HUES64 (cell line): ENCODE results near the gene DHRS3.
A peak's percentile ranks its signal among the peaks of the same experiment; 100 is the strongest.

Experiments
- H3K27ac ChIP-seq: 2 replicates; pipeline ENCODE4 v1.7.0; 2013; ENCODE audit warnings: low read depth, low read length, inconsistent platforms
- H3K27me3 ChIP-seq: 2 replicates; pipeline ENCODE4 v1.6.1; 2013; ENCODE audit warnings: mild to moderate bottlenecking, low read length; ENCODE audit not compliant: insufficient read depth
- H3K36me3 ChIP-seq: 2 replicates; pipeline ENCODE4 v1.6.1; 2013; ENCODE audit warnings: mild to moderate bottlenecking, low read length; ENCODE audit not compliant: insufficient read depth
- H3K4me1 ChIP-seq: 2 replicates; pipeline ENCODE4 v1.6.1; 2013; ENCODE audit warnings: mild to moderate bottlenecking, low read length, moderate library complexity; ENCODE audit not compliant: insufficient read depth
- H3K4me3 ChIP-seq: 2 replicates; pipeline ENCODE4 v1.5.1; 2013; ENCODE audit warnings: mild to moderate bottlenecking, low read length, moderate library complexity
- H3K9ac ChIP-seq: 2 replicates; pipeline ENCODE4 v1.6.1; 2013; ENCODE audit warnings: mild to moderate bottlenecking, low read depth, low read length
- H3K9me3 ChIP-seq: 2 replicates; pipeline ENCODE4 v1.6.1; 2013; ENCODE audit warnings: low read depth, low read length; ENCODE audit not compliant: insufficient read depth
- WGBS: fragments of 150-250, 120-280 bp; methylation state at CpG from one replicate; pipeline ENCODE4 v1.1.7; 2013; ENCODE audit warnings: missing lambda C conversion rate; 5-methylcytosine and 5-hydroxymethylcytosine counted together

The DHRS3 gene

GRCh38 chr1:12637693-12638092 is 19.7 kb upstream of the DHRS3 start:
- Histone ChIP-seq H3K27ac (no peak overlapping the region), H3K27me3 (no peaks in the 10 kb centered on the region), H3K9ac (no peak overlapping the region), H3K4me3 (no peak overlapping the region), H3K9me3 (peaks cover 34% of the 10 kb centered on the region), H3K4me1 (peaks cover 8% of the 10 kb centered on the region; the same call in 1 of the 2 replicates), H3K36me3 (no peaks in the 10 kb centered on the region)
- 95% methylated on average over 8 of the region's 8 CpGs for WGBS

GRCh38 chr1:12636098-12636950 is 18.3 kb upstream of the DHRS3 start:
- H3K4me1 ChIP-seq = peaks cover 8% of the 10 kb centered on the region; the same call in 1 of the 2 replicates
- H3K27ac ChIP-seq = peak overlapping the region; percentile 66; the same call in 1 of the 2 replicates
- H3K27me3 ChIP-seq = no peaks in the 10 kb centered on the region
- WGBS = 89% methylated on average over 15 of the region's 15 CpGs
- H3K4me3 ChIP-seq = no peak overlapping the region
- peaks cover 34% of the 10 kb centered on the region for H3K9me3 ChIP-seq
- peak overlapping the region; percentile 19; the same call in 1 of the 2 replicates for H3K9ac ChIP-seq
- H3K36me3 ChIP-seq = no peaks in the 10 kb centered on the region

GRCh38 chr1:12634696-12635202 is 16.7 kb upstream of the DHRS3 start:
- H3K4me1 ChIP-seq = peaks cover 12% of the 10 kb centered on the region; the same call in 1 of the 2 replicates
- no peaks in the 10 kb centered on the region for H3K27me3 ChIP-seq
- 94% methylated on average over 18 of the region's 18 CpGs for WGBS
- H3K27ac ChIP-seq = no peak overlapping the region
- H3K36me3 ChIP-seq = no peaks in the 10 kb centered on the region
- H3K9ac ChIP-seq = no peak overlapping the region
- H3K4me3 ChIP-seq = no peak overlapping the region
- peaks cover 25% of the 10 kb centered on the region for H3K9me3 ChIP-seq

DNA sequence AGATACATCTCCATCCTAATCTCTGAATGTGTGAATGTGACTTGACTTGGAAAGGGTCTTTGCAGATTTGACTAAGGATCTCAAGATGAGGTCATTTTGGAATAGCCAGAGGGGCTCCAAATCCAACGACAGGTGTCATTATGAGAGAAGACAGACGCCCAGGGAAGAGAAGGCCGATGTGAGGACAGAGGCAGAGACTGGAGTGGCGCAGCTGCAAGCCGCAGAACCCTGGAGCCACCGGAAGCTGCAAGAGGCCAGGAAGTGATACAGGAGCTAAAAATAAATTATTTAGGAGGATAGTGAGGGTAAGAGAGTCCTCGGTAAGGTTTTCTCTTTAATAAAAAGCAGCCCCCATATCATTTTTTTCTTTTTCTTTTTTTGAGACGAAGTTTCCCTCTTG is 16.1 kb upstream of the DHRS3 start:
- Histone ChIP-seq H3K4me3 (no peak overlapping the region), H3K9ac (no peak overlapping the region), H3K9me3 (peaks cover 19% of the 10 kb centered on the region), H3K27ac (no peak overlapping the region), H3K4me1 (peaks cover 16% of the 10 kb centered on the region), H3K27me3 (no peaks in the 10 kb centered on the region), H3K36me3 (no peaks in the 10 kb centered on the region)
- WGBS = 95% methylated on average over 7 of the region's 8 CpGs

GRCh38 chr1:12631571-12631970 is 13.6 kb upstream of the DHRS3 start:
- no peak overlapping the region for H3K4me3 ChIP-seq
- H3K27ac ChIP-seq = no peak overlapping the region
- no peaks in the 10 kb centered on the region for H3K27me3 ChIP-seq
- no peaks in the 10 kb centered on the region for H3K36me3 ChIP-seq
- 95% methylated on average over 8 of the region's 8 CpGs for WGBS
- peaks cover 20% of the 10 kb centered on the region for H3K4me1 ChIP-seq
- H3K9ac ChIP-seq = no peak overlapping the region
- H3K9me3 ChIP-seq = peaks cover 12% of the 10 kb centered on the region

- Histone ChIP-seq H3K27ac (no peak overlapping the region; the same call in 1 of the 2 replicates), H3K36me3 (no peaks in the 10 kb centered on the region)
These were observed 13.0 kb upstream of the DHRS3 start for GRCh38 chr1:12630946-12631530.

DNA sequence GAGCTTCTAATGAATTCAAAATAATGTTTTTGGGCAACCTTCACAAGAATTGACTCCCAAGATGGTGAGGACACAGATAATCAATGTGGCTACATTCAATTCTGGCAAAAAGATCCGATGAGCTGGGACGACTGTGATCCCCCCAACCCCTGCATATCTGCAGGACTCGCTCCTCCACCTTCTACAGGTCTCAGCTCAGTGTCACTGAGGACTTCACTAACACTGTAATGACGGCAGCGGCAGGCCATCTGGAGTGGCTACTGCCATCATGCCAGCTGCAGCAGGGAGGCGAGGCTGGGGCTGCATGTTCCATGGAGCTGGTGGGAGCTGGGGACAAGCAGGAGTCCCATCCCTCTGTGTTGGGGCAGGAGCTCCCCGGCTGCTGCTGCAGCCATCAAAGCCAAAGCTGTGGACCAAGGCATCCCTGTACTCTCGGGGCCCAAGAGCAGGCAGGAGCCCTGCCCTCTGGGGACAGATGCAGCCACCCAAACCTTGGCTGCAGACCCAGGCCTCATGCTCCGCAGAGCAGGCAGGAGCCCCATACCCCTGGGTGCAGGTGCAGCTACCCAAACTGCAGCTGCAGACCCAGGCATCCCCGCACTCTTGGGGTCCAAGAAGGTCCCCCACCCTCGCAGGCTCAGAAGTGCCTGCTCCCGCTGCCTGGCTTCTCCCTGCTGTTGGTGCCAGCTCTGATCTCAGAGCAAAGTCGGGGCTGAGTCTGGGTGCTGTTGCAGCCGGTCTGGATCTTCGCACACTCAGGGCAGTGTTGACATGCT is 12.2 kb upstream of the DHRS3 start:
- Histone ChIP-seq H3K36me3 (no peaks in the 10 kb centered on the region), H3K27ac (peak overlapping the region; percentile 91; the same call in 1 of the 2 replicates), H3K9me3 (peaks cover 12% of the 10 kb centered on the region), H3K4me3 (no peak overlapping the region), H3K9ac (peak overlapping the region; percentile 25; the same call in 1 of the 2 replicates), H3K27me3 (no peaks in the 10 kb centered on the region), H3K4me1 (peaks cover 15% of the 10 kb centered on the region)
- 84% methylated on average over 15 of the region's 15 CpGs for WGBS

More at GRCh38 chr1:12630946-12631530, 13.0 kb upstream of the DHRS3 start:
- H3K9me3 ChIP-seq = peaks cover 12% of the 10 kb centered on the region
- 90% methylated on average over 6 of the region's 6 CpGs for WGBS
- H3K4me1 ChIP-seq = peaks cover 15% of the 10 kb centered on the region
- H3K4me3 ChIP-seq = no peak overlapping the region
- no peak overlapping the region for H3K9ac ChIP-seq
- no peaks in the 10 kb centered on the region for H3K27me3 ChIP-seq

- Histone ChIP-seq H3K4me1 (peaks cover 15% of the 10 kb centered on the region), H3K9me3 (peaks cover 12% of the 10 kb centered on the region), H3K4me3 (no peak overlapping the region), H3K9ac (no peak overlapping the region; the same call in 1 of the 2 replicates), H3K36me3 (no peaks in the 10 kb centered on the region), H3K27me3 (no peaks in the 10 kb centered on the region), H3K27ac (peak overlapping the region; percentile 95; the same call in 1 of the 2 replicates)
- 13% methylated on average over 1 of the region's 1 CpG for WGBS
These were observed 11.5 kb upstream of the DHRS3 start for GRCh38 chr1:12629511-12629956.

DNA sequence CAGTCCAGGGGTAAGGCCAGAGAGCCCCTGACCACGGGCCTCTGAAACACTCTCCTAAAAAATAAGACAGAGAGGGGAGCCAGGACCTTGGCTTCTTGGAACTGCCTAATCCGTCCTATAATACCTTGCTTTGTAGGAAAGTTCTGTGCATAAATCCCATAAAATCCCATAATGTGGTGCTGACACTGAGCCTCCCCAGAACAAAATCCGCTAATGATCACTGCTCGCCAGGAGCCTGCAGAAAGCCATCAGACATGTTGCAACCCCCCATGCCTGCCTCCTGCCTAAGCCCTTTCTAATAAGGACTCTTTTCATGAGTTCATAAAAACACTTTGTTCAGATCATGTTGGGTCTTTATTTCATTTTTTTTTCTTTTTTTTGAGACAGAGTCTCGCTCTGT is 9.3 kb upstream of the DHRS3 start:
- H3K27me3 ChIP-seq = no peaks in the 10 kb centered on the region
- H3K4me3 ChIP-seq = no peak overlapping the region

DNA sequence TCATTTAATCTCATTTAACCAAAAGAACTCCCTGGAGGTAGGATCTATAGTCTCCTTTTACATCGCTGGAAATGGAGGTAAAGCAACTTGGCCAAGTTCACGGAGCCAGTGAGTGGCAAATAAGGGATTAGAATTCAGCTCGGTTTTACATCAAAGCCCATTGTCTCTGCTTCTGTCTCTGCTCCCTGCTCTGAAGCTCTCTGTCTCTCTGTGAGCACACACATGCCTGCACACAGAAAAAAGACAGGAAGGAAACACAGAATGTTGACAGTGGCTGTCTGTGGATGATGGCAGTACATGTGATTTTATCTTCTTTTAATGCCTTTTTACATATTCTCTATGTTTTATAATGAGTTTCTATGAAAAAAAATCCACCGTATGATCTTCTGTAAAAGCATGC is 8.9 kb upstream of the DHRS3 start:
- Histone ChIP-seq H3K27ac (no peak overlapping the region), H3K9ac (no peak overlapping the region), H3K36me3 (no peaks in the 10 kb centered on the region), H3K9me3 (peaks cover 12% of the 10 kb centered on the region), H3K27me3 (no peaks in the 10 kb centered on the region), H3K4me3 (no peak overlapping the region), H3K4me1 (peaks cover 15% of the 10 kb centered on the region)
- 47% methylated on average over 4 of the region's 4 CpGs for WGBS

More for the DNA sequence above, 9.3 kb upstream of the DHRS3 start:
- no peak overlapping the region for H3K27ac ChIP-seq
- H3K9ac ChIP-seq = no peak overlapping the region
- peaks cover 12% of the 10 kb centered on the region for H3K9me3 ChIP-seq
- H3K4me1 ChIP-seq = peaks cover 15% of the 10 kb centered on the region
- no peaks in the 10 kb centered on the region for H3K36me3 ChIP-seq
- WGBS = 90% methylated on average over 5 of the region's 5 CpGs
